GM12878 (cell line): Measurements from ENCODE around the gene MIA. TPM values are rescaled to one million over a fixed set of nuclear protein-coding genes. Genes with fewer than 3 reads are reported as not detected.

Experiments
- ATAC-seq: fragments of 200-7000 bp; cut with Tn5 transposase; 3 replicates; pipeline ENCODE4 v1.9.1; 2020; ENCODE audit warnings: mild to moderate bottlenecking, moderate library complexity
- BruUV-seq: library from RNA; stranded (reverse); fragments of 400-500 nt; replicated peaks from 2 replicates; lab custom pipeline; 2021; lab: Mats Ljungman, UMichigan
- CTCF ChIA-PET: fragments of 300-600 bp; sonication (Branson Sonifier 250); formaldehyde crosslinking; extraction: SDS; loops from one replicate; lab custom pipeline; 2021; ENCODE audit warnings: inconsistent platforms; lab: Yijun Ruan, JAX
- POLR2A ChIA-PET: fragments of 350-600 bp; formaldehyde crosslinking; extraction: SDS; loops from one replicate; lab custom pipeline; 2021; ENCODE audit warnings: inconsistent platforms; lab: Charles Lee
- RAD21 ChIA-PET: fragments of 300-600 bp; sonication (Branson Sonifier 250); formaldehyde crosslinking; loops from one replicate; lab custom pipeline; 2023; ENCODE audit warnings: antibody characterized with exemption; ENCODE audit not compliant: unreplicated experiment; lab: Charles Lee
- SMC1A ChIA-PET: fragments of 300-600 bp; sonication (Branson Sonifier 250); formaldehyde crosslinking; loops from one replicate; lab custom pipeline; 2023; ENCODE audit not compliant: unreplicated experiment, uncharacterized antibody; lab: Charles Lee
- DNase-seq: peaks from one replicate; pipeline ENCODE4 v3.0.0-alpha.2; 2011; ENCODE audit warnings: low read depth, low spot score
- FAIRE-seq: peaks from 3 replicates; lab custom pipeline; 2011; peaks lifted over from hg19 to GRCh38; lab: Jason Lieb, UNC
- H2AFZ ChIP-seq: 2 replicates; pipeline ENCODE4 v1.6.0; 2011; ENCODE audit warnings: low read depth, low read length, control low read depth; ENCODE audit not compliant: control insufficient read depth
- H3K27ac ChIP-seq: 2 replicates; pipeline ENCODE4 v1.5.1; 2011; ENCODE audit warnings: control low read depth; ENCODE audit not compliant: control insufficient read depth, insufficient read depth
- H3K27me3 ChIP-seq, 2 experiments: replicated peaks in 1 of 2; 2 replicates each; pipeline versions ENCODE4 v1.6.0 to v1.6.1; 2011; ENCODE audit warnings: low read length in 1 of 2; ENCODE audit not compliant: control insufficient read depth in 2 of 2, insufficient read depth in 2 of 2
- H3K36me3 ChIP-seq, 2 experiments: 2 replicates each; pipeline ENCODE4 v1.5.1; 2011; ENCODE audit warnings: low read length in 1 of 2; ENCODE audit not compliant: control insufficient read depth in 2 of 2, insufficient read depth in 2 of 2
- H3K4me1 ChIP-seq: 2 replicates; pipeline ENCODE4 v1.6.1; 2011; ENCODE audit warnings: mild to moderate bottlenecking, low read length, moderate library complexity, mixed read lengths; ENCODE audit not compliant: control insufficient read depth, insufficient read depth
- H3K4me2 ChIP-seq: 2 replicates; pipeline ENCODE4 v1.6.0; 2011; ENCODE audit warnings: control low read depth; ENCODE audit not compliant: control insufficient read depth, insufficient read depth
- H3K4me3 ChIP-seq: fragments of 200-600 bp; sonication (generic); 2 replicates; pipeline ENCODE4 v1.5.1; 2016
- H3K79me2 ChIP-seq: 2 replicates; pipeline ENCODE4 v1.6.0; 2011; ENCODE audit warnings: low read length; ENCODE audit not compliant: control insufficient read depth, insufficient read depth
- H3K9ac ChIP-seq: 2 replicates; pipeline ENCODE4 v1.8.0; 2011; ENCODE audit warnings: low read length, control low read depth, mixed read lengths; ENCODE audit not compliant: control insufficient read depth, insufficient read depth
- H3K9me3 ChIP-seq: replicated peaks from 3 replicates; pipeline ENCODE4 v1.5.1; 2011; ENCODE audit warnings: mild to moderate bottlenecking, low read length; ENCODE audit not compliant: control insufficient read depth, insufficient read depth
- H4K20me1 ChIP-seq: 2 replicates; pipeline ENCODE4 v1.6.0; 2011; ENCODE audit not compliant: control insufficient read depth, insufficient read depth
- EGR1 ChIP-seq, 2 experiments: IDR thresholded peaks; 1 replicate in 1 of 2; 2 replicates in 1 of 2; pipeline ENCODE4 v1.6.1; 2011 to 2012; ENCODE audit warnings: low read depth in 2 of 2, low read length in 2 of 2, borderline replicate concordance in 1 of 2, mild to moderate bottlenecking in 1 of 2, moderate library complexity in 1 of 2
- KAT2A ChIP-seq: conservative IDR thresholded peaks from 2 replicates; pipeline ENCODE4 v1.6.1; 2011; ENCODE audit warnings: low read depth, low read length; ENCODE audit not compliant: control insufficient read depth
- NRF1 ChIP-seq: conservative IDR thresholded peaks from 2 replicates; pipeline ENCODE4 v1.6.1; 2011; ENCODE audit warnings: mild to moderate bottlenecking, low read depth, low read length, improper control_type of control experiment
- PML ChIP-seq: IDR thresholded peaks from 2 replicates; pipeline ENCODE4 v1.6.1; 2012; ENCODE audit warnings: low read length, inconsistent platforms
- ZNF274 ChIP-seq: IDR thresholded peaks from one replicate; pipeline ENCODE4 v1.8.0; 2011; ENCODE audit not compliant: insufficient read length, insufficient read depth
- ZSCAN29 ChIP-seq: fragments of 450-650 bp; IDR thresholded peaks from 2 replicates; pipeline ENCODE4 v1.6.1; 2017; ENCODE audit warnings: mild to moderate bottlenecking, moderate library complexity
- WGBS: methylation state at CpG from one replicate; pipeline ENCODE4 v1.1.6; 2016; ENCODE audit warnings: low lambda C conversion rate; ENCODE audit not compliant: insufficient replicate concordance, insufficient coverage; ENCODE audit errors: missing lambda C conversion rate; 5-methylcytosine and 5-hydroxymethylcytosine counted together
- in situ Hi-C: fragments of 300-500 bp; cut with MboI; formaldehyde crosslinking; loops from 9 replicates; pipeline ENCODE4 v1.14.3; 2018; ENCODE audit warnings: mixed read lengths
- intact Hi-C: fragments of 100-400 bp; cut with micrococcal nuclease; formaldehyde crosslinking; loops from one replicate; pipeline ENCODE4 v1.14.2; 2022; ENCODE audit not compliant: unreplicated experiment
- polyA plus RNA-seq, 11 experiments: library from polyadenylated mRNA; depleted of rRNA in 4 of 11; unstranded in 6 of 11; stranded (reverse) in 5 of 11; fragments of >200 nt; fragmentation: Nextera tagmentation in 4 of 11; fragmentation: Illumina TruSeq in 1 of 11; extraction: Ambion mirVana in 4 of 11; extraction: Trizol in 1 of 11; gene quantifications; 1 replicate in 1 of 11; 2 replicates in 10 of 11; pipeline versions ENCODE4 v1.2.1 to v1.2.3, GENCODE V29; 2011 to 2016; ENCODE audit warnings: inconsistent platforms in 2 of 11, missing spikeins in 2 of 11, low read depth in 1 of 11
- total RNA-seq, 4 experiments: library from RNA; depleted of rRNA in 3 of 4; stranded (reverse); fragments of >200 nt in 3 of 4; fragmentation: Illumina TruSeq in 1 of 4; extraction: Trizol in 1 of 4; gene quantifications; 2 replicates each; pipeline versions ENCODE4 v1.2.1 to v1.2.3, GENCODE V29; 2013 to 2021
- TF ChIP-seq, protein P1 (sequence below): fragments of 450-650 bp; formaldehyde crosslinking; IDR thresholded peaks from 2 replicates; pipeline ENCODE4 v1.5.0; 2022; ENCODE audit warnings: mild to moderate bottlenecking, missing genetic modification characterization
- TF ChIP-seq, protein P2 (sequence below): fragments of 150-350 bp; IDR thresholded peaks from 2 replicates; pipeline ENCODE4 v1.6.1; 2016; ENCODE audit warnings: low read depth, low read length
- TF ChIP-seq, protein P3 (sequence below): fragments of 450-650 bp; IDR thresholded peaks from 2 replicates; pipeline ENCODE4 v1.6.1; 2014; ENCODE audit warnings: mild to moderate bottlenecking
- TF ChIP-seq, protein P4 (sequence below): fragments of 450-650 bp; IDR thresholded peaks from 2 replicates; pipeline ENCODE4 v1.6.1; 2016; ENCODE audit warnings: mild to moderate bottlenecking

The MIA gene
- total and polyA plus RNA-seq, 10 of the 15 experiments (the other 5 are each of a cell fraction or from before 2014, with no cell fraction given), result 0.16 to 2.7 (median 1.4) TPM; not detected in 3

DNA sequence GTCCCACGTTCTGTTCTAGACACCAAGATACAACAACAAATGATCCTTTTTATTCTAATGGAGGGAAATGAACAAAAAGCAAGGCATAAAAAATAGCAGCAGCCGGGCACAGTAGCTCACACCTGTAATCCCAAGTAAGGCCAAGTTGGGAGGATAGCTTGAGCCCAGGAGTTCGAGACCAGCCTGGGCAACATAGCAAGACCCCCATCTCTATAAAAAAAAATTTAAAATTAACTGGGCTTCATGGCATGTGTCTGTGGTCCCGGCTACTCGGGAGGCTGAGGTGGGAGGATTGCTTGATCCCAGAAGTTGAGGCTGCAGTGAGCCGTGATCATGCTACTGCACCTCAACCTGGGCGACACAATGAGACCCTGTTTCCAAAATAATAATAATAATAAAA lies 1.0 kb downstream of the MIA start (continued):
- TF ChIP-seq, protein P1, sequence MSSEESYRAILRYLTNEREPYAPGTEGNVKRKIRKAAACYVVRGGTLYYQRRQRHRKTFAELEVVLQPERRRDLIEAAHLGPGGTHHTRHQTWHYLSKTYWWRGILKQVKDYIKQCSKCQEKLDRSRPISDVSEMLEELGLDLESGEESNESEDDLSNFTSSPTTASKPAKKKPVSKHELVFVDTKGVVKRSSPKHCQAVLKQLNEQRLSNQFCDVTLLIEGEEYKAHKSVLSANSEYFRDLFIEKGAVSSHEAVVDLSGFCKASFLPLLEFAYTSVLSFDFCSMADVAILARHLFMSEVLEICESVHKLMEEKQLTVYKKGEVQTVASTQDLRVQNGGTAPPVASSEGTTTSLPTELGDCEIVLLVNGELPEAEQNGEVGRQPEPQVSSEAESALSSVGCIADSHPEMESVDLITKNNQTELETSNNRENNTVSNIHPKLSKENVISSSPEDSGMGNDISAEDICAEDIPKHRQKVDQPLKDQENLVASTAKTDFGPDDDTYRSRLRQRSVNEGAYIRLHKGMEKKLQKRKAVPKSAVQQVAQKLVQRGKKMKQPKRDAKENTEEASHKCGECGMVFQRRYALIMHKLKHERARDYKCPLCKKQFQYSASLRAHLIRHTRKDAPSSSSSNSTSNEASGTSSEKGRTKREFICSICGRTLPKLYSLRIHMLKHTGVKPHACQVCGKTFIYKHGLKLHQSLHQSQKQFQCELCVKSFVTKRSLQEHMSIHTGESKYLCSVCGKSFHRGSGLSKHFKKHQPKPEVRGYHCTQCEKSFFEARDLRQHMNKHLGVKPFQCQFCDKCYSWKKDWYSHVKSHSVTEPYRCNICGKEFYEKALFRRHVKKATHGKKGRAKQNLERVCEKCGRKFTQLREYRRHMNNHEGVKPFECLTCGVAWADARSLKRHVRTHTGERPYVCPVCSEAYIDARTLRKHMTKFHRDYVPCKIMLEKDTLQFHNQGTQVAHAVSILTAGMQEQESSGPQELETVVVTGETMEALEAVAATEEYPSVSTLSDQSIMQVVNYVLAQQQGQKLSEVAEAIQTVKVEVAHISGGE (CRISPR knock-in tag), result no peak
- no peak for TF ChIP-seq NRF1

DNA sequence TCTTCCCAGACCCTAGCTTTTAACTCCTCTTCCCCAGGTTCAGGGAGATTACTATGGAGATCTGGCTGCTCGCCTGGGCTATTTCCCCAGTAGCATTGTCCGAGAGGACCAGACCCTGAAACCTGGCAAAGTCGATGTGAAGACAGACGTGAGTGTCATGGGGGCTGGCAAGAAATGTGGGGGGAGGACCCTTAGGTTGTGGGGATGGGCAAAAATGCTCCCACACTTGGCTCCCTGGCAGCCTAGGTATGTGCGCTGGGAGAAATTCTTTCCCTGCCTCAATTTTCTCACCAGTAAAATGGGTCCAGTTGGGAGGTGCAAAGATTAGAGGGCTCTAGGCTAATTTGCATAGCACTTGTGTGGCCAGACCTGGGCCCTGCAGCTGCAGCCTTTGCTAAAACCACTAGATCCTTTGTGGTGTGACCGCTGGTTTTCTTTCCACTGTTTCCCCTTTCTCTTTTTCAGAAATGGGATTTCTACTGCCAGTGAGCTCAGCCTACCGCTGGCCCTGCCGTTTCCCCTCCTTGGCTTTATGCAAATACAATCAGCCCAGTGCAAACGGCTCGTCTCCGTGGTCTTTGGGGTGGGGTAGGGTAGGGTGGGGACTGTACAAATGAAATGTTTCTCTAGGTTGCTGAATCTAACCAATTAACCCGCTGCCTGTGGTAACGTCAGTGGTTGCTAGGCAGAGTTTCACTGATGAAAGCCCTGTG lies 1.8 kb downstream of the MIA start:
- Histone ChIP-seq H3K4me1 (peaks cover 39% of the 10 kb centered on the region), H3K27me3 (no peaks in the 10 kb centered on the region), H3K4me2 (peak overlapping the region; percentile 84), H3K79me2 (peaks cover 11% of the 10 kb centered on the region), H3K4me3 (peak overlapping the region; percentile 70), H3K36me3 (no peaks in the 10 kb centered on the region), H3K9me3 (no peaks in the 10 kb centered on the region), H3K27ac (peak overlapping the region; percentile 100), H2AFZ (no peak overlapping the region), H3K9ac (peak overlapping the region; percentile 96), H4K20me1 (no peaks in the 10 kb centered on the region)
- FAIRE-seq, result peak; percentile 99
- peak; percentile 99 for DNase-seq
- intact Hi-C loops (loop anchor here (1.0 kb wide), 3 partner anchors 21 to 26 kb away; partner anchors contain the start of gene SNRPA), in situ Hi-C loops (no loop called here)
- ChIA-PET CTCF (interaction anchor here (0.8 to 4.6 kb wide), 13 partner anchors 10 to 114 kb away, joined by 3 to 72 read pairs (median 5); partner anchors contain the start of genes ACTMAP, COQ8B, EGLN2 and ITPKC), POLR2A (interaction anchor here (0.6 to 8.1 kb wide), 29 partner anchors 10 to 775 kb away, joined by 3 to 331 read pairs (median 6); partner anchors contain the start of genes ACTMAP, B9D2, COQ8B and EGLN2), RAD21 (interaction anchor here (0.6 to 7.6 kb wide), 20 partner anchors 10 to 486 kb away, joined by 3 to 291 read pairs (median 4); partner anchors contain the start of genes ACTMAP, C19orf47, COQ8B and EGLN2), SMC1A (interaction anchor here (0.7 to 11.2 kb wide), 14 partner anchors 9 to 487 kb away, joined by 3 to 256 read pairs (median 12); partner anchors contain the start of genes ACTMAP, COQ8B, EGLN2 and ITPKC)
- 8% methylated on average over 13 of the region's 13 CpGs for WGBS
- peak; percentile 79 for ATAC-seq
- BruUV-seq, result no TSS peak
- TF ChIP-seq, protein P2, sequence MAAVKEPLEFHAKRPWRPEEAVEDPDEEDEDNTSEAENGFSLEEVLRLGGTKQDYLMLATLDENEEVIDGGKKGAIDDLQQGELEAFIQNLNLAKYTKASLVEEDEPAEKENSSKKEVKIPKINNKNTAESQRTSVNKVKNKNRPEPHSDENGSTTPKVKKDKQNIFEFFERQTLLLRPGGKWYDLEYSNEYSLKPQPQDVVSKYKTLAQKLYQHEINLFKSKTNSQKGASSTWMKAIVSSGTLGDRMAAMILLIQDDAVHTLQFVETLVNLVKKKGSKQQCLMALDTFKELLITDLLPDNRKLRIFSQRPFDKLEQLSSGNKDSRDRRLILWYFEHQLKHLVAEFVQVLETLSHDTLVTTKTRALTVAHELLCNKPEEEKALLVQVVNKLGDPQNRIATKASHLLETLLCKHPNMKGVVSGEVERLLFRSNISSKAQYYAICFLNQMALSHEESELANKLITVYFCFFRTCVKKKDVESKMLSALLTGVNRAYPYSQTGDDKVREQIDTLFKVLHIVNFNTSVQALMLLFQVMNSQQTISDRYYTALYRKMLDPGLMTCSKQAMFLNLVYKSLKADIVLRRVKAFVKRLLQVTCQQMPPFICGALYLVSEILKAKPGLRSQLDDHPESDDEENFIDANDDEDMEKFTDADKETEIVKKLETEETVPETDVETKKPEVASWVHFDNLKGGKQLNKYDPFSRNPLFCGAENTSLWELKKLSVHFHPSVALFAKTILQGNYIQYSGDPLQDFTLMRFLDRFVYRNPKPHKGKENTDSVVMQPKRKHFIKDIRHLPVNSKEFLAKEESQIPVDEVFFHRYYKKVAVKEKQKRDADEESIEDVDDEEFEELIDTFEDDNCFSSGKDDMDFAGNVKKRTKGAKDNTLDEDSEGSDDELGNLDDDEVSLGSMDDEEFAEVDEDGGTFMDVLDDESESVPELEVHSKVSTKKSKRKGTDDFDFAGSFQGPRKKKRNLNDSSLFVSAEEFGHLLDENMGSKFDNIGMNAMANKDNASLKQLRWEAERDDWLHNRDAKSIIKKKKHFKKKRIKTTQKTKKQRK, result no peak
- TF ChIP-seq PML (peak; percentile 84), EGR1 (IDR thresholded peaks at IDR 0.05; ENCODE audit: borderline replicate concordance in 1 of 2, low read depth in 2 of 2, low read length in 2 of 2) (no peak), ZNF274 (no peak), KAT2A (no peak), ZSCAN29 (no peak)
- TF ChIP-seq, protein P3, sequence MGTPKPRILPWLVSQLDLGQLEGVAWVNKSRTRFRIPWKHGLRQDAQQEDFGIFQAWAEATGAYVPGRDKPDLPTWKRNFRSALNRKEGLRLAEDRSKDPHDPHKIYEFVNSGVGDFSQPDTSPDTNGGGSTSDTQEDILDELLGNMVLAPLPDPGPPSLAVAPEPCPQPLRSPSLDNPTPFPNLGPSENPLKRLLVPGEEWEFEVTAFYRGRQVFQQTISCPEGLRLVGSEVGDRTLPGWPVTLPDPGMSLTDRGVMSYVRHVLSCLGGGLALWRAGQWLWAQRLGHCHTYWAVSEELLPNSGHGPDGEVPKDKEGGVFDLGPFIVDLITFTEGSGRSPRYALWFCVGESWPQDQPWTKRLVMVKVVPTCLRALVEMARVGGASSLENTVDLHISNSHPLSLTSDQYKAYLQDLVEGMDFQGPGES, result no peak
- TF ChIP-seq, protein P4, sequence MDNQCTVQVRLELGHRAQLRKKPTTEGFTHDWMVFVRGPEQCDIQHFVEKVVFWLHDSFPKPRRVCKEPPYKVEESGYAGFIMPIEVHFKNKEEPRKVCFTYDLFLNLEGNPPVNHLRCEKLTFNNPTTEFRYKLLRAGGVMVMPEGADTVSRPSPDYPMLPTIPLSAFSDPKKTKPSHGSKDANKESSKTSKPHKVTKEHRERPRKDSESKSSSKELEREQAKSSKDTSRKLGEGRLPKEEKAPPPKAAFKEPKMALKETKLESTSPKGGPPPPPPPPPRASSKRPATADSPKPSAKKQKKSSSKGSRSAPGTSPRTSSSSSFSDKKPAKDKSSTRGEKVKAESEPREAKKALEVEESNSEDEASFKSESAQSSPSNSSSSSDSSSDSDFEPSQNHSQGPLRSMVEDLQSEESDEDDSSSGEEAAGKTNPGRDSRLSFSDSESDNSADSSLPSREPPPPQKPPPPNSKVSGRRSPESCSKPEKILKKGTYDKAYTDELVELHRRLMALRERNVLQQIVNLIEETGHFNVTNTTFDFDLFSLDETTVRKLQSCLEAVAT, result peak; percentile 99
